ENCODE measurements around the gene VGLL4.
"Not testable (repeated sequence)": the region's sequence is repeated elsewhere in the genome, so short reads cannot be mapped to it uniquely, and the experiment has no call there.

The VGLL4 gene, protein sequence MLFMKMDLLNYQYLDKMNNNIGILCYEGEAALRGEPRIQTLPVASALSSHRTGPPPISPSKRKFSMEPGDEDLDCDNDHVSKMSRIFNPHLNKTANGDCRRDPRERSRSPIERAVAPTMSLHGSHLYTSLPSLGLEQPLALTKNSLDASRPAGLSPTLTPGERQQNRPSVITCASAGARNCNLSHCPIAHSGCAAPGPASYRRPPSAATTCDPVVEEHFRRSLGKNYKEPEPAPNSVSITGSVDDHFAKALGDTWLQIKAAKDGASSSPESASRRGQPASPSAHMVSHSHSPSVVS

DNA sequence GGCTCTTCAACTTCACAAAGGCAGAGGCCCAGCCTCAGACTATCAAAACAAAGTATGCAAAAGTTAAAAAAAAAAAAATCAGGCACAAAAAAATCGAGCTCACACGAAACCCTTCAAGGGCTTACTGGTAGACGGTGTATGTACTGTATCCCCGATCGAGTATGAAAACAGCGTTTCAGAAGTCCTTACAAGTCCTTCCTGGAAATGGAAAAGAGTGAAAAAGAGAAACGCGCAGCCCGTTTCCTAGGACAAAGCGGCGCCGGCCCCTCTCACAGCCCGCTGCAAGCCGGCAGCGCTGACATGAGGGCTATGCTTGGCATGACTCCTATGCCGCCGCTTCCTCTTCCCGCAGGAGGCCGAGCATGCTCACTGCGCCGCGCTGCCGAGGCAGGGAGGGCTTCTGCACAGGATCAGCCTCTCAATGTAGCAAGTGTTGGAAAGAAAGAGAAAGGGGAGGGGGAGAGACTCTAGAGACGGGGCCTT is at the start of gene VGLL4:
Gene VGLL4, minus strand, starts transcription at position 311 of the 483 bp plus-strand sequence. CDS start 397 bp downstream, outside the sequence.
- TF ChIP-seq SUZ12 (IDR thresholded peaks at IDR 0.05; ENCODE audit: extremely low read depth, insufficient read depth, insufficient read length) (no peak), YY1 (IDR thresholded peaks at IDR 0.05; ENCODE audit: insufficient read depth, insufficient read length) (no peak), ZNF274 (IDR thresholded peaks at IDR 0.05; ENCODE audit: low read depth, low read length) (no peak)
- DNase-seq (ENCODE audit: low read depth, low spot score) = peak; percentile 90
- no peaks in the 10 kb centered on the region for H3K9me3 ChIP-seq (ENCODE audit: insufficient read depth, low read length)
- peak within 1 kb of the TSS; percentile 83 for H3K9ac ChIP-seq (ENCODE audit: insufficient read length, low read depth)
- peak within 1 kb of the TSS; percentile 68 for H3K4me3 ChIP-seq (ENCODE audit: insufficient read length, low read depth)
- H3K36me3 ChIP-seq (ENCODE audit: insufficient read depth, insufficient read length, low read length) = peaks cover 9% of the 10 kb centered on the region
- no peaks in the 10 kb centered on the region for H3K27me3 ChIP-seq (ENCODE audit: insufficient read depth, insufficient read length)
- peaks cover 4% of the 10 kb centered on the region for H3K4me1 ChIP-seq (ENCODE audit: insufficient read depth, insufficient read length)

DNA sequence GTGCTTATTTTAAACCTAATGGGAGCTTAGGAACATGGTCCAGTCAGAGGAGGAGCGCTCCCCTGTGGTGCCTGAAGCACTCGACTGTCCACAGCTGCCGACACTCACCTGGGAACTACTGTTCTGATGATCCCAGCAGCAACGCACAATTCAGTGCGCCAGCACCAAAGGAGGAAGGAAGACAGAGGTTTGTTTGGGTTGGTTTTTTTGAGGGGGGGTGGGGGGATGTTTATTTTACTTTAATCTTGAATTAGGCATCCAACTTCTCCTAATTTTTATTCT is 48.8 kb upstream of the VGLL4 start:
- Histone ChIP-seq H3K4me3 (ENCODE audit: insufficient read length, low read depth) (no peak overlapping the region), H3K36me3 (ENCODE audit: insufficient read depth, insufficient read length, low read length) (peaks cover 3% of the 10 kb centered on the region), H3K9me3 (ENCODE audit: insufficient read depth, low read length) (no peaks in the 10 kb centered on the region), H3K9ac (ENCODE audit: insufficient read length, low read depth) (no peak overlapping the region), H3K27me3 (ENCODE audit: insufficient read depth, insufficient read length) (no peaks in the 10 kb centered on the region), H3K4me1 (ENCODE audit: insufficient read depth, insufficient read length) (peaks cover 10% of the 10 kb centered on the region)
- TF ChIP-seq SUZ12 (IDR thresholded peaks at IDR 0.05; ENCODE audit: extremely low read depth, insufficient read depth, insufficient read length) = no peak
- no peak for TF ChIP-seq ZNF274 (IDR thresholded peaks at IDR 0.05; ENCODE audit: low read depth, low read length)
- no peak for TF ChIP-seq YY1 (IDR thresholded peaks at IDR 0.05; ENCODE audit: insufficient read depth, insufficient read length)
- DNase-seq (ENCODE audit: low read depth, low spot score) = no peak

DNA sequence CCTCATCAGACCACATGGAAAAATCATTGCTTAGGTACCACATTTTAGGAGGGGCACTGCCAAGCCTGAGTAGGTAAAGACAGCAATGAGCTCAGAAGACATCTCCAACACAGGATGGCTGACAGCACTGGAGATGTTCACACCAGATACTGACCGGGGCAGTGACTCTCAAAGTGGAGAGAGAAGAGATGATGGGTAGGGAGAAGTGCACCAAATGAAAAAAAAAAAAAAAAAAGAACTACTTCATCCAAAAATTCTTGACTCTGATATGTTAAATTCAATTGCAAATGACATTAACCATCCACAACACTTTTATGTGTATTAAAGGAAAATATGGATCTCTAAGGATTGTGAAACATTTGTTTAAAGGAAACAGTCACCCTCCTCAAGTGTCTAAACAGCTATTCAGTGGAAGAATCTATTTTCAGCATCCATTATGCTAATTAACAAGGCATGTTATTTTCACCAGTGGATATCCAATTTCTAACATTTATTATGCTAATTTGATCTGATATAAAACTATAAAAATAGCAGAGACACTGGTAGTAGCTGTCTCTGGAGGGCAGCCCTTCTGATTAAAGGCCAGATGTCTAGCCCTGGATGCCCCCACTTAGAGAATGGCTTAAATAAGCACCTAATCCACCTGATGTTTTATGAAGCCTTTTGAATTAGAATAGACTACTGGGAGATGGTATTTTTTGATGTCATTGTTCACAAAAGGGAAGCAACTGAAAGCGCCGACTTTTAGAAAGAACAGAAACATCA is 48.2 kb upstream of the VGLL4 start:
- TF ChIP-seq SUZ12 (IDR thresholded peaks at IDR 0.05; ENCODE audit: extremely low read depth, insufficient read depth, insufficient read length) (no peak), ZNF274 (IDR thresholded peaks at IDR 0.05; ENCODE audit: low read depth, low read length) (no peak), YY1 (IDR thresholded peaks at IDR 0.05; ENCODE audit: insufficient read depth, insufficient read length) (no peak)
- Histone ChIP-seq H3K9me3 (ENCODE audit: insufficient read depth, low read length) (no peaks in the 10 kb centered on the region), H3K27me3 (ENCODE audit: insufficient read depth, insufficient read length) (no peaks in the 10 kb centered on the region), H3K4me3 (ENCODE audit: insufficient read length, low read depth) (no peak overlapping the region), H3K36me3 (ENCODE audit: insufficient read depth, insufficient read length, low read length) (peaks cover 3% of the 10 kb centered on the region), H3K9ac (ENCODE audit: insufficient read length, low read depth) (no peak overlapping the region), H3K4me1 (ENCODE audit: insufficient read depth, insufficient read length) (peaks cover 10% of the 10 kb centered on the region)
- DNase-seq (ENCODE audit: low read depth, low spot score) = no peak

DNA sequence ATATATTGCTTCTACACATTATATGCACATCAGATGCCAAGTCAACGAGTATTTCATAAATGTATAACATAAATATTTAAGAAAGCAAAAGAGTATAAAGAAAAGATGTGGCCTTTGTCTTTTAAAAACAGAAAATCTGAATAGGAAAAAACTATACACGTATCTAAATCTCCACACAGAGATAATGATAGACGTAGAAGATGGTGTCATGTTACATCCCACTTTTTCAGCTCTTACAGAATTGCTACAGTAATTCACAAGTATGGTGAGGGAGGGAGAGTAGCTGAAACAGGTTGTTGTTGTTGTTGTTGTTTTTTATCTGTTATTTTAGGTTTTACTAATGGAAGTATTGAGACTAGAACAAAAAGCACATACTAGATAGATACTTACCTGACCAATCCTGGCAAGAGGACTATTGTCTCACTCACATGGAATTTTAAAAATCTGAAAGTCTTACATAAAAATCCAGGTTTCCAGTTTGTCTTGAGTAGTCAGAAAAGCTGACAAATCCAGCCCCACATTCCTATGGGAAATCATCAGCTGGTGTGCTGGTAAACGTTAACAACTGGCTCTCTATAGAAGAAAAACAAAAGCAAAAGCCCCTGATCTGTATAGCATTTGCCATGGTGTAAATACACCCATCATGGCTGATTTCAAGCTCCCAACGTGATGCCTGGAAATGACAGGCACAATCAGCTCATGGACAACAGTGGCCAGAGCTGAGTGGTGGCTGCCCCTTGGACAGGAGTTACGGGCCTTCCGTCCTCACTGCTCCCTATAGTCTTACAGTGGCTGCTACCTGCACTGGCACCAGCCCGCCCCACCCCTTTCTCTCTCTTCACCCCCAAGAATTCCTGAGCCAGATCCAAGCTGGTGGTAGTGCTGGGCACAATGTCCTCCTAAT is 47.4 kb upstream of the VGLL4 start:
- Histone ChIP-seq H3K4me3 (ENCODE audit: insufficient read length, low read depth) (no peak overlapping the region), H3K9me3 (ENCODE audit: insufficient read depth, low read length) (no peaks in the 10 kb centered on the region), H3K9ac (ENCODE audit: insufficient read length, low read depth) (no peak overlapping the region), H3K4me1 (ENCODE audit: insufficient read depth, insufficient read length) (peaks cover 10% of the 10 kb centered on the region), H3K27me3 (ENCODE audit: insufficient read depth, insufficient read length) (no peaks in the 10 kb centered on the region), H3K36me3 (ENCODE audit: insufficient read depth, insufficient read length, low read length) (peaks cover 3% of the 10 kb centered on the region)
- no peak for TF ChIP-seq ZNF274 (IDR thresholded peaks at IDR 0.05; ENCODE audit: low read depth, low read length)
- no peak for TF ChIP-seq SUZ12 (IDR thresholded peaks at IDR 0.05; ENCODE audit: extremely low read depth, insufficient read depth, insufficient read length)
- no peak for TF ChIP-seq YY1 (IDR thresholded peaks at IDR 0.05; ENCODE audit: insufficient read depth, insufficient read length)
- peak; percentile 16 for DNase-seq (ENCODE audit: low read depth, low spot score)

DNA sequence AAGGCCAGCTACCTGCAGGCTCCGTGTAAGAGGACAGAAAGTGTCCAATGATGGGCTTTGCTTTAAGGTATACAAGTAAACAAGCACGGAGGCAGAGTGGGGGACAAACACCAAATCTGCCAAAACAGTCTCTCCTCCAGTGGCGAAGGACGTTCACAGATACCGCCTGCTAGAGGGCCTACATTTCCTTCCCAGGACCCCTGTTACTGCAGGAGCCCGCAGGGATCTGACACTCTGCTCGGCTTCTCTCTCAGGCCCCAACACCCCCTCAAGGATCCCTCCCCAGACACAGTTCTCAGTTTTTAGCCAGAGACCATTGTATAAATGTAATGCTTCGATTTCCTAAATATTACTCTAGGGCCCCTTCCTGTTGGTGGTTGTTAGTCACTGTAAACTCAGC is 46.0 kb upstream of the VGLL4 start:
- Histone ChIP-seq H3K9me3 (ENCODE audit: insufficient read depth, low read length) (no peaks in the 10 kb centered on the region), H3K36me3 (ENCODE audit: insufficient read depth, insufficient read length, low read length) (peaks cover 3% of the 10 kb centered on the region), H3K9ac (ENCODE audit: insufficient read length, low read depth) (no peak overlapping the region), H3K27me3 (ENCODE audit: insufficient read depth, insufficient read length) (no peaks in the 10 kb centered on the region), H3K4me3 (ENCODE audit: insufficient read length, low read depth) (no peak overlapping the region), H3K4me1 (ENCODE audit: insufficient read depth, insufficient read length) (peaks cover 10% of the 10 kb centered on the region)
- no peak for TF ChIP-seq YY1 (IDR thresholded peaks at IDR 0.05; ENCODE audit: insufficient read depth, insufficient read length)
- TF ChIP-seq SUZ12 (IDR thresholded peaks at IDR 0.05; ENCODE audit: extremely low read depth, insufficient read depth, insufficient read length) = no peak
- TF ChIP-seq ZNF274 (IDR thresholded peaks at IDR 0.05; ENCODE audit: low read depth, low read length) = no peak
- DNase-seq (ENCODE audit: low read depth, low spot score) = no peak

DNA sequence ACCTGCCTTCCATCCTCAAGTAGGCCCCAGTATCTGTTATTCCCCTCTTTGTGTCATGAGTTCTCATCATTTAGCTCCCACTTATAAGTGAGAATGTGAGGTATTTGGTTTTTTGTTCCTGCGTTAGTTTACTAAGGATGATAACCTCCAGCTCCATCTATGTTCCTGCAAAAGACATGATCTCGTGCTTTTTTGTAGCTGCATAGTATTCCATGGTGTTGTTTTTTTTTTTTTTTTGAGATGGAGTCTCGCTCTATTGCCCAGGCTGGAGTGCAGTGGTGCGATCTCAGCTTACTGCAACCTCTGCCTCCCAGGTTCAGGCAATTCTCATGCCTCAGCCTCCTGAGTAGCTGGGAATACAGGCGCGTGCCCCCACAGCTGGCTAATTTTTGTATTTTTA is 41.3 kb upstream of the VGLL4 start:
- not testable (repeated sequence) for DNase-seq (ENCODE audit: low read depth, low spot score); H3K4me1 ChIP-seq (ENCODE audit: insufficient read depth, insufficient read length); H3K9me3 ChIP-seq (ENCODE audit: insufficient read depth, low read length); H3K4me3 ChIP-seq (ENCODE audit: insufficient read length, low read depth); H3K9ac ChIP-seq (ENCODE audit: insufficient read length, low read depth); H3K36me3 ChIP-seq (ENCODE audit: insufficient read depth, insufficient read length, low read length); H3K27me3 ChIP-seq (ENCODE audit: insufficient read depth, insufficient read length)

DNA sequence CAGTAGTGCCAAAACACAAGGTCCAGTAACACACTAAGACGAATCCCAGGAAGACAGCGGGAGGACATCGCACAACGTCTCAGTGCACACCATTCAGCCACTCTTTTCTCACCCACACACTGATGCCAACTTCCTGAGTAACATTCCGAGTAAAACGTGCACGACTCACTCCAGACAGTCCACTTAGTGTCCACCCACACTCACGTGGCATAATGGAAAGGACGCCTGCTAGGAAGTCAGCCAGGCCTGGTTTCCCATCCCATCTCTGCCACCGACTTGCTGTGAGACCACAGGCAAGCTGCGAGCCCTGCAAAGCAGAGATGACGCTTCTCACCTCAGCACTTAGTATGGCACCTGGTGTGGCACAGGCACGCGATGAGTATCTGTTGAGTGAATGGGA is 36.8 kb upstream of the VGLL4 start:
- Histone ChIP-seq H3K4me3 (ENCODE audit: insufficient read length, low read depth) (no peak overlapping the region), H3K36me3 (ENCODE audit: insufficient read depth, insufficient read length, low read length) (no peaks in the 10 kb centered on the region), H3K9me3 (ENCODE audit: insufficient read depth, low read length) (no peaks in the 10 kb centered on the region), H3K9ac (ENCODE audit: insufficient read length, low read depth) (no peak overlapping the region), H3K4me1 (ENCODE audit: insufficient read depth, insufficient read length) (peaks cover 2% of the 10 kb centered on the region), H3K27me3 (ENCODE audit: insufficient read depth, insufficient read length) (no peaks in the 10 kb centered on the region)
- TF ChIP-seq ZNF274 (IDR thresholded peaks at IDR 0.05; ENCODE audit: low read depth, low read length) (no peak), YY1 (IDR thresholded peaks at IDR 0.05; ENCODE audit: insufficient read depth, insufficient read length) (no peak), SUZ12 (IDR thresholded peaks at IDR 0.05; ENCODE audit: extremely low read depth, insufficient read depth, insufficient read length) (no peak)
- DNase-seq (ENCODE audit: low read depth, low spot score) = no peak
